ENCODE measurements around the gene BPIFB3. TPM values are rescaled to one million over a fixed set of nuclear protein-coding genes. Genes with fewer than 3 reads are reported as not detected.
"Not testable (repeated sequence)": the region's sequence is repeated elsewhere in the genome, so short reads cannot be mapped to it uniquely, and the experiment has no call there.

Gene BPIFB3
- total RNA-seq, 2 donors from 2014 or later: not detected

DNA sequence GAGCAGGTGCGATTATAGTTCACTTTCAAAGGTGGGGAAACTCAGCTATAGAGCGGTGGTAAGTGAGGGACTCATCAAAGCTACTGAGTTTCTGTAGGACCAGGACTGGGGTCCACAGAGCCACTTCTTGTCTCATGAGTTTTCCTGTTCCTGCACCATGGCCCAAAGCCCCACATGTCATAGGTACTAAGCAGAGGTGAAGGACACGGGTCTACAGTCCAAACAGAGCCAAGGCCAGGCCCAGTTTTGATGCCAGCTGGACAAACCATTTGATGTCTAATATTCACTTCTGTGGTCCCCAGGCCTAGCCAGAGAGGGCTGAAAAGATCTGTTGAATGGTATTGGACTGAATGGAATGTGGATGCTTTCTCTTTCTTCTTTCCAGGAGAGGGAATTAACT is 11.3 kb upstream of the BPIFB3 start:
- no peak overlapping the region for H3K27ac ChIP-seq
- no peaks in the 10 kb centered on the region for H3K36me3 ChIP-seq
- H3K27me3 ChIP-seq (replicated peaks; ENCODE audit: insufficient read depth): no peaks in the 10 kb centered on the region
- H3K9me3 ChIP-seq: peaks cover 15% of the 10 kb centered on the region
- ATAC-seq (ENCODE audit: insufficient number of reproducible peaks, low FRiP score, low read depth) (no peak), DNase-seq (ENCODE audit: low spot score) (no peak)
- TF ChIP-seq, protein P1, sequence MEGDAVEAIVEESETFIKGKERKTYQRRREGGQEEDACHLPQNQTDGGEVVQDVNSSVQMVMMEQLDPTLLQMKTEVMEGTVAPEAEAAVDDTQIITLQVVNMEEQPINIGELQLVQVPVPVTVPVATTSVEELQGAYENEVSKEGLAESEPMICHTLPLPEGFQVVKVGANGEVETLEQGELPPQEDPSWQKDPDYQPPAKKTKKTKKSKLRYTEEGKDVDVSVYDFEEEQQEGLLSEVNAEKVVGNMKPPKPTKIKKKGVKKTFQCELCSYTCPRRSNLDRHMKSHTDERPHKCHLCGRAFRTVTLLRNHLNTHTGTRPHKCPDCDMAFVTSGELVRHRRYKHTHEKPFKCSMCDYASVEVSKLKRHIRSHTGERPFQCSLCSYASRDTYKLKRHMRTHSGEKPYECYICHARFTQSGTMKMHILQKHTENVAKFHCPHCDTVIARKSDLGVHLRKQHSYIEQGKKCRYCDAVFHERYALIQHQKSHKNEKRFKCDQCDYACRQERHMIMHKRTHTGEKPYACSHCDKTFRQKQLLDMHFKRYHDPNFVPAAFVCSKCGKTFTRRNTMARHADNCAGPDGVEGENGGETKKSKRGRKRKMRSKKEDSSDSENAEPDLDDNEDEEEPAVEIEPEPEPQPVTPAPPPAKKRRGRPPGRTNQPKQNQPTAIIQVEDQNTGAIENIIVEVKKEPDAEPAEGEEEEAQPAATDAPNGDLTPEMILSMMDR (IDR thresholded peaks at IDR 0.05): no peak
- H3K4me3 ChIP-seq: no peak overlapping the region
- no peaks in the 10 kb centered on the region for H3K4me1 ChIP-seq (ENCODE audit: control insufficient read depth in 1 of 2, low read depth in 2 of 2)

DNA sequence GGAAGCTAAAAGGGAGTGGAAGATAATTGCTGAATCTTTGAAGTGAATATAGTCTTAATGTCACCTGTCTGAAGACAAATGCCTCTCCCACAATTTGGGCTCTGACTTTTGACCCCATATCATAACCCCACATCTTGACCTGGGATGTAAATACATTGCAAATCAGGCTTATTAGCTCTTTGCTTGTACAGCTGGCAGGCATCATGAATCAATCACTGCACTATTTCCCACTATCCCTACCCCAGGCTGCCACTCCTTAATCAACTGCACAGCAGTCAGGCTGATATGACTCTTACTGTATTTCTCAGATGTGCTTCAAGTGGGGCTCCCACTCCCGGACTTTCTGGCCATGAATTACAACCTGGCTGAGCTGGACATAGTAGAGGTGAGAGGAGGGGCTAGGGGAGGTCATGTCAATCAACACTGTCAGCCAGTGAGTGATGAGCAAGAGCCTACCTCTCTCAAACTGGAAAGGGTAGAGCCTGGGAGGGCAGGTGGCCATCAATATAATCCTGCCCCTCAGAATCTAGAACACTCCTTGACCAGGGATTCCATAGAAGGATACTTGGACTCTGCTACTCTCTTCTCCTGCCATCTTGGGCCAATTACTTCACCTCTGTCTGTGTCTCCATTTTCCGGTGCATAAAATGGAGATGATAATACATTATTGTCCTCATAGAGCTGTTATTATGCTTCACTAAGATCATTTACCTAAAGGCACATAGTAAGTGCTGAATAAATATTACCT is 10.5 kb upstream of the BPIFB3 start:
- TF ChIP-seq, protein P1 (IDR thresholded peaks at IDR 0.05): no peak
- no peaks in the 10 kb centered on the region for H3K4me1 ChIP-seq (ENCODE audit: control insufficient read depth in 1 of 2, low read depth in 2 of 2)
- H3K27ac ChIP-seq: no peak overlapping the region
- DNase-seq (ENCODE audit: low spot score): no peak
- no peaks in the 10 kb centered on the region for H3K27me3 ChIP-seq (replicated peaks; ENCODE audit: insufficient read depth)
- H3K36me3 ChIP-seq: no peaks in the 10 kb centered on the region
- H3K9me3 ChIP-seq: peaks cover 15% of the 10 kb centered on the region
- no peak overlapping the region for H3K4me3 ChIP-seq
- ATAC-seq (ENCODE audit: insufficient number of reproducible peaks, low FRiP score, low read depth): no peak

DNA sequence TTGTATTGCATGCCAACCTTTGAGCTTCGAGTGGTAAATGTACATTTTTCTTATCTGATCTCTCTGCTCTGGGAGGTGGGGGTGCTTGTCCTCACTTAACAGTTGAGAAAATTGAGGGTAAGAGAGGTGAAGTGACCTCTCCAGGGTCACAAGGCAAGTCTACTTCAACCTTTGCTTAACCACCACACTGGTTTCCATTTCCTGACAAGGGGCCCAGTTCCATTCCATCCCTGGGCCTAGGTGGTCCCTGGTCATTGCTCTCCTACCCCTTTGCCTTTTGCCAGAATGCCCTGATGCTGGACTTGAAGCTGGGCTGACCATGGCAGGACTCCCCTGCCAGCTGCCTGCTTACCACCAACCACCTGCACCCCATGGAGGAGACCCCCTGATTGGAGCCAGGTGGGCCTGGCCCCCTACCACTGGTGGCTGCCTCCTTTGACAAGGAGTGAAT is 9.9 kb upstream of the BPIFB3 start:
- H3K4me3 ChIP-seq: no peak overlapping the region
- H3K27me3 ChIP-seq (replicated peaks; ENCODE audit: insufficient read depth): no peaks in the 10 kb centered on the region
- peaks cover 15% of the 10 kb centered on the region for H3K9me3 ChIP-seq
- H3K4me1 ChIP-seq (ENCODE audit: control insufficient read depth in 1 of 2, low read depth in 2 of 2): no peaks in the 10 kb centered on the region
- DNase-seq (ENCODE audit: low spot score) (no peak), ATAC-seq (ENCODE audit: insufficient number of reproducible peaks, low FRiP score, low read depth) (no peak)
- H3K36me3 ChIP-seq: no peaks in the 10 kb centered on the region
- H3K27ac ChIP-seq: no peak overlapping the region
- TF ChIP-seq, protein P1 (IDR thresholded peaks at IDR 0.05): no peak

DNA sequence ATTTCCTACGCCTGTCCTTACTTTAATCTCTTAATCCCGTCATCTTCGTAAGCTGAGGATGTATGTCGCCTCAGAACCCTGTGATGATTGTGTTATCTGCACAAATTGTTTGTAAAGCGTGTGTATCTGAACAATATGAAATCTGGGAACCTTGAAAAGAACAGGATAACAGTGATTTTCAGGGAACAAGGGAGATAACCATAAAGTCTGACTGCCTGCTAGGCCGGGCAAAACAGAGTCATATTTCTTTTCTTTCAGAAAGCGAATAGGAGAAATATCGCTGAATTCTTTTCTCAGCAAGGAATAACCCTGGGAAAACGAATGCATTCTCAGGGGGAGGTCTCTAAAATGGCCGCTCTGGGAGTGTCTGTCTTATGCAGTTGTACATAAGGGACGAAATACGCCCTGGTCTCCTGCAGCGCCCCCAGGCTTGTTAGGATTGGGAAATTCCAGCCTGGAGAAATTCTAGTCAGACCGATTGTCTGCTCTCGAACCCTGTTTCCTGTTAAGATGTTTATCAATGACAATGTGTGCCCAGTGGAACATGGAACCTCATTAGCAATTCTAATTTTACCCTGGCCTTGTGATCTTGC is 8.5 kb upstream of the BPIFB3 start:
- DNase-seq (ENCODE audit: low spot score); H3K27me3 ChIP-seq (replicated peaks; ENCODE audit: insufficient read depth); H3K4me1 ChIP-seq (ENCODE audit: control insufficient read depth in 1 of 2, low read depth in 2 of 2); H3K36me3 ChIP-seq; ATAC-seq (ENCODE audit: insufficient number of reproducible peaks, low FRiP score, low read depth); H3K4me3 ChIP-seq; H3K27ac ChIP-seq: not testable (repeated sequence)
- H3K9me3 ChIP-seq: peaks cover 15% of the 10 kb centered on the region

- TF ChIP-seq, protein P1 (IDR thresholded peaks at IDR 0.05): no peak
- no peak overlapping the region for H3K27ac ChIP-seq
- H3K27me3 ChIP-seq (replicated peaks; ENCODE audit: insufficient read depth): no peaks in the 10 kb centered on the region
- ATAC-seq (ENCODE audit: insufficient number of reproducible peaks, low FRiP score, low read depth) (no peak), DNase-seq (ENCODE audit: low spot score) (no peak)
- no peak overlapping the region for H3K4me3 ChIP-seq
- H3K9me3 ChIP-seq: peaks cover 15% of the 10 kb centered on the region
- H3K4me1 ChIP-seq (ENCODE audit: control insufficient read depth in 1 of 2, low read depth in 2 of 2): no peaks in the 10 kb centered on the region
- no peaks in the 10 kb centered on the region for H3K36me3 ChIP-seq
These were observed 7.3 kb upstream of the BPIFB3 start for GRCh38 chr20:33046412-33046811.

Data from thoracic aorta (tissue), 2 donors.